ENCODE measurements around the gene ZCCHC7. TPM values are rescaled to one million over a fixed set of nuclear protein-coding genes. Genes with fewer than 3 reads are reported as not detected.

Gene ZCCHC7
- total and polyA plus RNA-seq, 2 of the 8 experiments (the other 6 are each of a cell fraction or from before 2014, with no cell fraction given): 12.2 to 27.5 TPM

GRCh38 chr9:37126214-37126788 lies 5.9 kb downstream of the ZCCHC7 start:
- H2AFZ ChIP-seq (ENCODE audit: low read length): no peak overlapping the region
- H3K9me3 ChIP-seq (ENCODE audit: insufficient read depth in 2 of 2, low read depth in 1 of 2, low read length in 1 of 2): no peaks in the 10 kb centered on the region
- H3K4me3 ChIP-seq (ENCODE audit: extremely low read depth in 1 of 4, insufficient read depth in 2 of 4, low read depth in 3 of 4, low read length in 4 of 4): no peak overlapping the region
- peaks cover 0 to 3% of the 10 kb centered on the region in 2 experiments for H4K20me1 ChIP-seq (replicated peaks in 1 of 2; ENCODE audit: control insufficient read depth in 1 of 2, insufficient read depth in 2 of 2, low read length in 2 of 2)
- no peak overlapping the region for H3K14ac ChIP-seq (ENCODE audit: insufficient read length)
- H4K91ac ChIP-seq (replicated peaks; ENCODE audit: insufficient read length, low read length): no peak overlapping the region
- no peak overlapping the region for H4K5ac ChIP-seq (ENCODE audit: insufficient read length, low read depth, low read length)
- CTCF ChIA-PET (ENCODE audit: partially characterized antibody): interaction anchor here (1.0 kb wide), 1 partner anchor 82 kb away, joined by 3 read pairs; no protein-coding TSS in a partner anchor
- H3K36me3 ChIP-seq (ENCODE audit: control insufficient read depth in 2 of 4, insufficient read depth in 4 of 4, low read length in 3 of 4): peaks cover 2 to 21% (median 10%) of the 10 kb centered on the region in 4 experiments; a peak in 7 of 8 replicates
- no peak overlapping the region for H3K23ac ChIP-seq (ENCODE audit: insufficient read length)
- no peak overlapping the region for H3K4ac ChIP-seq (replicated peaks; ENCODE audit: insufficient read length, low read depth, low read length)
- H2BK5ac ChIP-seq (ENCODE audit: low read depth, low read length): no peak overlapping the region
- H3K23me2 ChIP-seq (ENCODE audit: low read depth, low read length): no peaks in the 10 kb centered on the region
- H4K8ac ChIP-seq (ENCODE audit: extremely low read depth, insufficient read depth, low read length): no peak overlapping the region
- peaks cover 4 to 62% of the 10 kb centered on the region in 2 experiments; a peak in 3 of 4 replicates for H3K79me2 ChIP-seq (ENCODE audit: control insufficient read depth in 1 of 2, insufficient read depth in 2 of 2, low read length in 2 of 2)
- H3K4me1 ChIP-seq (replicated peaks in 1 of 4; ENCODE audit: control insufficient read depth in 3 of 4, insufficient read depth in 4 of 4, low read length in 3 of 4): no peaks in the 10 kb centered on the region
- H3K56ac ChIP-seq (replicated peaks; ENCODE audit: insufficient read length, low read depth, low read length): no peak overlapping the region
- H3K4me2 ChIP-seq (ENCODE audit: insufficient read depth in 1 of 2, low read depth in 2 of 2, low read length in 2 of 2): no peak overlapping the region
- FAIRE-seq: no peak
- TF ChIP-seq TAF7 (optimal IDR thresholded peaks at IDR 0.05; ENCODE audit: borderline replicate concordance, low read depth, low read length) (no peak), BACH1 (IDR thresholded peaks at IDR 0.05; ENCODE audit: low read length) (no peak), JUND (IDR thresholded peaks at IDR 0.05; ENCODE audit: low read length) (no peak), CHD1 (IDR thresholded peaks at IDR 0.05; ENCODE audit: low read depth, low read length) (no peak)
- DNase-seq (ENCODE audit: low read depth in 1 of 2, low spot score in 2 of 2): no peak
- H3K27ac ChIP-seq (ENCODE audit: low read depth, low read length): no peak overlapping the region
- no peak overlapping the region for H3K9ac ChIP-seq (replicated peaks in 1 of 4; ENCODE audit: extremely low read depth in 1 of 4, low read depth in 3 of 4, low read length in 3 of 4)
- no peak overlapping the region for H2AK5ac ChIP-seq (ENCODE audit: low read depth, low read length)
- H2BK120ac ChIP-seq (replicated peaks; ENCODE audit: low read depth, low read length): no peak overlapping the region
- no peak overlapping the region for H3K18ac ChIP-seq (ENCODE audit: extremely low read depth, low read length)
- POLR2A ChIA-PET (ENCODE audit: partially characterized antibody): no interaction called here
- no peaks in the 10 kb centered on the region for H3K27me3 ChIP-seq (replicated peaks in 1 of 4; ENCODE audit: control insufficient read depth in 3 of 4, extremely low read depth in 1 of 4, insufficient read depth in 3 of 4, low read length in 3 of 4)
- H2BK20ac ChIP-seq (ENCODE audit: low read length): no peak overlapping the region
- peaks cover 9% of the 10 kb centered on the region; the same call in 1 of the 2 replicates for H3K79me1 ChIP-seq (ENCODE audit: low read depth, low read length)
- 90% methylated on average over 6 of the region's 6 CpGs; no CpG with 5 or more reads in 1 of the 2 experiments for WGBS, 2 experiments (ENCODE audit: extremely low coverage in 1 of 2, insufficient coverage in 1 of 2, insufficient read length in 1 of 2, insufficient replicate concordance in 2 of 2, low coverage in 1 of 2, low lambda C conversion rate in 2 of 2, missing lambda C conversion rate in 1 of 2)
- no peak overlapping the region for H2BK15ac ChIP-seq (ENCODE audit: low read length)
- no peak overlapping the region for H2BK12ac ChIP-seq (ENCODE audit: low read depth, low read length)
